Tibial nerve (tissue), 4 donors: ENCODE data around the gene CTNND2. TPM values are rescaled to one million over a fixed set of nuclear protein-coding genes. Genes with fewer than 3 reads are reported as not detected.

Experiments used
- DNase-seq, 2 donors: peaks; one replicate each; pipeline ENCODE4 v3.0.0-alpha.2; 2019; ENCODE audit warnings: low spot score in 2 of 2
- H3K27ac ChIP-seq, 4 donors: fragments of 200-600 bp; sonication (generic) in 3 of 4; one replicate each; pipeline ENCODE4 v1.5.1; 2017 to 2019; ENCODE audit warnings: mild to moderate bottlenecking in 1 of 4
- H3K27me3 ChIP-seq, 2 donors: fragments of 200-600 bp; sonication (generic) in 1 of 2; one replicate each; pipeline versions ENCODE4 v1.5.1 to v1.6.0; 2017 to 2019
- H3K36me3 ChIP-seq, 3 donors: fragments of 200-600 bp; sonication (generic); one replicate each; pipeline ENCODE4 v1.5.1; 2018 to 2019
- H3K4me1 ChIP-seq, 4 donors: fragments of 200-600 bp; sonication (generic) in 3 of 4; one replicate each; pipeline ENCODE4 v1.5.1; 2017 to 2019
- H3K4me3 ChIP-seq, 4 donors: fragments of 200-600 bp; sonication (generic) in 3 of 4; one replicate each; pipeline ENCODE4 v1.5.1; 2017 to 2019; ENCODE audit warnings: mild to moderate bottlenecking in 1 of 4, moderate library complexity in 1 of 4
- H3K9me3 ChIP-seq, 4 donors: fragments of 200-600 bp; sonication (generic) in 3 of 4; one replicate each; pipeline ENCODE4 v1.5.1; 2017 to 2019
- CTCF ChIP-seq, 5 experiments: fragments of 200-600 bp in 3 of 5; fragments of 450-650 bp in 2 of 5; sonication (generic) in 3 of 5; IDR thresholded peaks; one replicate each; pipeline ENCODE4 v1.5.1; 2016 to 2019; ENCODE audit warnings: antibody characterized with exemption in 5 of 5, mild to moderate bottlenecking in 3 of 5, moderate library complexity in 2 of 5
- EP300 ChIP-seq, 2 donors: sonication (generic); formaldehyde crosslinking; IDR thresholded peaks; one replicate each; pipeline ENCODE4 v1.6.1; 2017; ENCODE audit warnings: antibody characterized with exemption in 2 of 2, mild to moderate bottlenecking in 1 of 2
- POLR2A ChIP-seq, 2 donors: fragments of 450-650 bp; IDR thresholded peaks; one replicate each; pipeline ENCODE4 v1.6.1; 2017; ENCODE audit warnings: antibody characterized with exemption in 2 of 2, mild to moderate bottlenecking in 2 of 2, moderate library complexity in 2 of 2
- WGBS, 2 donors: methylation state at CpG; one replicate each; pipeline ENCODE4 v1.1.5; 2018; 5-methylcytosine and 5-hydroxymethylcytosine counted together
- total RNA-seq, 4 donors: library from RNA; depleted of rRNA; stranded (reverse); fragments of >200 nt; gene quantifications; one replicate each; pipeline ENCODE4 v1.1.0, GENCODE V29; 2016

The CTNND2 gene
- total RNA-seq, 4 donors from 2014 or later, result 1.5 to 5.7 (median 2.5) TPM; not detected in 1

GRCh38 chr5:11797132-11797531, 107.1 kb downstream of the CTNND2 start:
- TF ChIP-seq POLR2A (IDR thresholded peaks at IDR 0.05) (no peak), EP300 (IDR thresholded peaks at IDR 0.05) (no peak), CTCF (IDR thresholded peaks at IDR 0.05) (no peak)
- H3K36me3 ChIP-seq, result no peaks in the 10 kb centered on the region
- no peaks in the 10 kb centered on the region for H3K27me3 ChIP-seq
- H3K4me3 ChIP-seq, result no peak overlapping the region
- no peaks in the 10 kb centered on the region for H3K4me1 ChIP-seq
- H3K27ac ChIP-seq, result no peak overlapping the region
- WGBS, 2 donors, result 30 to 42% methylated on average over 4 of the region's 4 CpGs
- DNase-seq, result no peak
- H3K9me3 ChIP-seq, result no peaks in the 10 kb centered on the region

GRCh38 chr5:11793396-11793795, 110.8 kb downstream of the CTNND2 start:
- H3K36me3 ChIP-seq, result no peaks in the 10 kb centered on the region
- H3K4me3 ChIP-seq, result no peak overlapping the region
- H3K27me3 ChIP-seq, result no peaks in the 10 kb centered on the region
- H3K4me1 ChIP-seq, result no peaks in the 10 kb centered on the region
- TF ChIP-seq EP300 (IDR thresholded peaks at IDR 0.05) (no peak), CTCF (IDR thresholded peaks at IDR 0.05) (no peak), POLR2A (IDR thresholded peaks at IDR 0.05) (no peak)
- 89% methylated on average over 1 of the region's 1 CpG for WGBS, 2 donors
- H3K9me3 ChIP-seq, result no peaks in the 10 kb centered on the region
- no peak overlapping the region for H3K27ac ChIP-seq
- no peak for DNase-seq

- no peak for DNase-seq
- Histone ChIP-seq H3K27ac (no peak overlapping the region), H3K27me3 (no peaks in the 10 kb centered on the region), H3K36me3 (no peaks in the 10 kb centered on the region), H3K4me1 (no peaks in the 10 kb centered on the region), H3K4me3 (no peak overlapping the region), H3K9me3 (no peaks in the 10 kb centered on the region)
- TF ChIP-seq EP300 (IDR thresholded peaks at IDR 0.05) (no peak), CTCF (IDR thresholded peaks at IDR 0.05) (no peak), POLR2A (IDR thresholded peaks at IDR 0.05) (no peak)
- 40 to 42% methylated on average over 3 of the region's 3 CpGs for WGBS, 2 donors
These were observed 111.6 kb downstream of the CTNND2 start for GRCh38 chr5:11792621-11793020.

GRCh38 chr5:11791792-11792191, 112.5 kb downstream of the CTNND2 start:
- TF ChIP-seq POLR2A (IDR thresholded peaks at IDR 0.05), result no peak
- TF ChIP-seq CTCF (IDR thresholded peaks at IDR 0.05), result no peak
- no peak for TF ChIP-seq EP300 (IDR thresholded peaks at IDR 0.05)
- no peaks in the 10 kb centered on the region for H3K36me3 ChIP-seq
- H3K4me1 ChIP-seq, result no peaks in the 10 kb centered on the region
- DNase-seq, result no peak
- no peaks in the 10 kb centered on the region for H3K27me3 ChIP-seq
- H3K4me3 ChIP-seq, result no peak overlapping the region
- 71 to 76% methylated on average over 1 of the region's 1 CpG for WGBS, 2 donors
- no peak overlapping the region for H3K27ac ChIP-seq
- H3K9me3 ChIP-seq, result no peaks in the 10 kb centered on the region

- 44 to 50% methylated on average over 2 of the region's 2 CpGs for WGBS, 2 donors
- Histone ChIP-seq H3K4me3 (no peak overlapping the region), H3K36me3 (no peaks in the 10 kb centered on the region), H3K27ac (no peak overlapping the region), H3K9me3 (no peaks in the 10 kb centered on the region), H3K4me1 (no peaks in the 10 kb centered on the region), H3K27me3 (no peaks in the 10 kb centered on the region)
- TF ChIP-seq EP300 (IDR thresholded peaks at IDR 0.05) (no peak), CTCF (IDR thresholded peaks at IDR 0.05) (no peak), POLR2A (IDR thresholded peaks at IDR 0.05) (no peak)
- DNase-seq, result no peak
These were observed 114.0 kb downstream of the CTNND2 start for GRCh38 chr5:11790201-11790600.
